ENCODE data around the gene MRPL23. TPM values are rescaled to one million over a fixed set of nuclear protein-coding genes. Genes with fewer than 3 reads are reported as not detected.

The MRPL23 gene
- total and polyA plus RNA-seq, 2 donors (not counting 1 experiment from before 2014, with no cell fraction given) = 68.2 to 95.3 TPM

- no peak overlapping the region for H3K9ac ChIP-seq (ENCODE audit: insufficient read depth, low read length)
- no peaks in the 10 kb centered on the region for H4K20me1 ChIP-seq (ENCODE audit: control insufficient read depth, extremely low read depth, insufficient read depth, low read length)
- H3K36me3 ChIP-seq (ENCODE audit: control insufficient read depth, insufficient read depth, low read length) = no peaks in the 10 kb centered on the region
Measured at GRCh38 chr11:1964955-1965354, 17.8 kb downstream of the MRPL23 start.

GRCh38 chr11:1966531-1966930, 19.4 kb downstream of the MRPL23 start:
- H3K27me3 ChIP-seq (ENCODE audit: control insufficient read depth, insufficient read depth, low read length) = no peaks in the 10 kb centered on the region
- TF ChIP-seq CTCF (conservative IDR thresholded peaks at IDR 0.05 in 1 of 2, IDR thresholded peaks at IDR 0.05 in 1 of 2; ENCODE audit: low read depth in 1 of 2, low read length in 2 of 2) (no peak), EZH2 (IDR thresholded peaks at IDR 0.05; ENCODE audit: low read length, missing control alignments) (no peak)
- no peaks in the 10 kb centered on the region for H3K36me3 ChIP-seq (ENCODE audit: control insufficient read depth, insufficient read depth, low read length)
- H3K79me2 ChIP-seq (ENCODE audit: control insufficient read depth, insufficient read depth, low read length) = no peaks in the 10 kb centered on the region
- no peaks in the 10 kb centered on the region for H3K4me1 ChIP-seq (ENCODE audit: control insufficient read depth, extremely low read depth, insufficient read depth, low read length)
- no peaks in the 10 kb centered on the region for H4K20me1 ChIP-seq (ENCODE audit: control insufficient read depth, extremely low read depth, insufficient read depth, low read length)
- no peak overlapping the region for H3K4me2 ChIP-seq (ENCODE audit: extremely low read depth, insufficient read depth, low read length)
- H3K9ac ChIP-seq (ENCODE audit: insufficient read depth, low read length) = no peak overlapping the region
- no peak overlapping the region for H3K27ac ChIP-seq (ENCODE audit: insufficient read depth, low read length)
- H3K4me3 ChIP-seq (replicated peaks in 1 of 4; ENCODE audit: control extremely low read depth in 1 of 4, insufficient read depth in 1 of 4, low read depth in 3 of 4, low read length in 4 of 4) = no peak overlapping the region
- no peaks in the 10 kb centered on the region for H3K9me3 ChIP-seq (ENCODE audit: control insufficient read depth, insufficient read depth, low read depth, low read length)
- DNase-seq (ENCODE audit: low read depth in 2 of 2) = no peak
- H2AFZ ChIP-seq (ENCODE audit: low read length) = no peak overlapping the region

More at GRCh38 chr11:1964955-1965354, 17.8 kb downstream of the MRPL23 start:
- no peaks in the 10 kb centered on the region for H3K9me3 ChIP-seq (ENCODE audit: control insufficient read depth, insufficient read depth, low read depth, low read length)
- H3K27me3 ChIP-seq (ENCODE audit: control insufficient read depth, insufficient read depth, low read length) = no peaks in the 10 kb centered on the region
- no peak for DNase-seq (ENCODE audit: low read depth in 2 of 2)
- no peak for TF ChIP-seq CTCF (conservative IDR thresholded peaks at IDR 0.05 in 1 of 2, IDR thresholded peaks at IDR 0.05 in 1 of 2; ENCODE audit: low read depth in 1 of 2, low read length in 2 of 2)
- TF ChIP-seq EZH2 (IDR thresholded peaks at IDR 0.05; ENCODE audit: low read length, missing control alignments) = no peak
- H3K4me3 ChIP-seq (replicated peaks in 1 of 4; ENCODE audit: control extremely low read depth in 1 of 4, insufficient read depth in 1 of 4, low read depth in 3 of 4, low read length in 4 of 4) = no peak overlapping the region
- H2AFZ ChIP-seq (ENCODE audit: low read length) = no peak overlapping the region
- H3K4me1 ChIP-seq (ENCODE audit: control insufficient read depth, extremely low read depth, insufficient read depth, low read length) = no peaks in the 10 kb centered on the region
- H3K79me2 ChIP-seq (ENCODE audit: control insufficient read depth, insufficient read depth, low read length) = no peaks in the 10 kb centered on the region
- no peak overlapping the region for H3K27ac ChIP-seq (ENCODE audit: insufficient read depth, low read length)
- H3K4me2 ChIP-seq (ENCODE audit: extremely low read depth, insufficient read depth, low read length) = no peak overlapping the region

- no peak overlapping the region for H3K4me2 ChIP-seq (ENCODE audit: extremely low read depth, insufficient read depth, low read length)
- no peak overlapping the region for H3K9ac ChIP-seq (ENCODE audit: insufficient read depth, low read length)
- no peaks in the 10 kb centered on the region for H3K36me3 ChIP-seq (ENCODE audit: control insufficient read depth, insufficient read depth, low read length)
- H3K27ac ChIP-seq (ENCODE audit: insufficient read depth, low read length) = no peak overlapping the region
- H2AFZ ChIP-seq (ENCODE audit: low read length) = no peak overlapping the region
- no peaks in the 10 kb centered on the region for H3K27me3 ChIP-seq (ENCODE audit: control insufficient read depth, insufficient read depth, low read length)
- H3K4me3 ChIP-seq (replicated peaks in 1 of 4; ENCODE audit: control extremely low read depth in 1 of 4, insufficient read depth in 1 of 4, low read depth in 3 of 4, low read length in 4 of 4) = no peak overlapping the region
- no peak for TF ChIP-seq EZH2 (IDR thresholded peaks at IDR 0.05; ENCODE audit: low read length, missing control alignments)
- TF ChIP-seq CTCF (conservative IDR thresholded peaks at IDR 0.05 in 1 of 2, IDR thresholded peaks at IDR 0.05 in 1 of 2; ENCODE audit: low read depth in 1 of 2, low read length in 2 of 2) = no peak
- no peaks in the 10 kb centered on the region for H3K79me2 ChIP-seq (ENCODE audit: control insufficient read depth, insufficient read depth, low read length)
- DNase-seq (ENCODE audit: low read depth in 2 of 2) = no peak
- no peaks in the 10 kb centered on the region for H3K9me3 ChIP-seq (ENCODE audit: control insufficient read depth, insufficient read depth, low read depth, low read length)
- H4K20me1 ChIP-seq (ENCODE audit: control insufficient read depth, extremely low read depth, insufficient read depth, low read length) = no peaks in the 10 kb centered on the region
- H3K4me1 ChIP-seq (ENCODE audit: control insufficient read depth, extremely low read depth, insufficient read depth, low read length) = no peaks in the 10 kb centered on the region
Measured at GRCh38 chr11:1967641-1968225, 20.6 kb downstream of the MRPL23 start.
